ENCODE measurements around the gene CCDC171. TPM values are rescaled to one million over a fixed set of nuclear protein-coding genes. Genes with fewer than 3 reads are reported as not detected.

The CCDC171 gene
- total RNA-seq, 4 donors from 2014 or later, result 1.1 to 5.1 (median 3.6) TPM

- Histone ChIP-seq H3K27ac (no peak overlapping the region), H3K36me3 (no peaks in the 10 kb centered on the region), H3K9me3 (no peaks in the 10 kb centered on the region), H3K4me1 (no peaks in the 10 kb centered on the region), H3K4me3 (no peak overlapping the region), H3K27me3 (no peaks in the 10 kb centered on the region)
- in situ Hi-C loops (cut with MboI; ENCODE audit: low pct_ligation_motif_present in 1 of 4, low pct_unique_long_range_greater_than_20kb in 1 of 4, low sequenced_read_pairs in 3 of 4) (no loop called here), intact Hi-C loops (cut with DNase I; ENCODE audit: low total_unique reads) (no loop called here)
- WGBS, 2 donors (ENCODE audit: low coverage in 1 of 2), result 84 to 88% methylated on average over 1 of the region's 1 CpG
- no peak for DNase-seq
- TF ChIP-seq POLR2AphosphoS5 (IDR thresholded peaks at IDR 0.05), result no peak
- no peak for TF ChIP-seq EP300 (IDR thresholded peaks at IDR 0.05; ENCODE audit: low read depth)
- no peak for TF ChIP-seq CTCF (IDR thresholded peaks at IDR 0.05)
- TF ChIP-seq POLR2A (IDR thresholded peaks at IDR 0.05), result no peak
Observed at GRCh38 chr9:15635752-15636151, 82.9 kb downstream of the CCDC171 start.

DNA sequence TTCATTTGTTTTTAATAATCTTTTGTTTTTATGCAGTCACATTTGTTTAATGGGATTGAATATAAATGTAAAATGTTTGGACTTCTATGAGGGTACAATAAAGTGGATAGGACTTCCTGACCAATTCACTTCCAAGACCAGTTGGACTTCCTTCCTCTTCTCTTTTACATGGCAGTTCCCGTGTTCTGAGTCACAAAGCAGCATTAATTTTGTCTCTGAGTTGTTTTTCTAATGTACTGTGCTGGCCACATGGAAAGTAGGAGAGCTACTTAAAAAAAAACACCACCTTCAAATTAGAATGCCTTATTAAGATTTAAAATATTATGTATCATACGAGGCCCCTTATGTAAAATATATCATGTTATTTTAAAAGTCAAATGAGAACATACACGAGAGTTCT is 87.3 kb downstream of the CCDC171 start:
- in situ Hi-C loops (cut with MboI; ENCODE audit: low pct_ligation_motif_present in 1 of 4, low pct_unique_long_range_greater_than_20kb in 1 of 4, low sequenced_read_pairs in 3 of 4), result no loop called here
- H3K9me3 ChIP-seq, result no peaks in the 10 kb centered on the region

GRCh38 chr9:15641291-15641690 is 88.4 kb downstream of the CCDC171 start:
- 67 to 89% methylated on average over 1 of the region's 1 CpG for WGBS, 2 donors (ENCODE audit: low coverage in 1 of 2)

More for the DNA sequence above, 87.3 kb downstream of the CCDC171 start:
- no peak for TF ChIP-seq EP300 (IDR thresholded peaks at IDR 0.05; ENCODE audit: low read depth)
- no peak for TF ChIP-seq POLR2AphosphoS5 (IDR thresholded peaks at IDR 0.05)
- TF ChIP-seq POLR2A (IDR thresholded peaks at IDR 0.05), result no peak
- no peak for TF ChIP-seq CTCF (IDR thresholded peaks at IDR 0.05)
- Histone ChIP-seq H3K27me3 (no peaks in the 10 kb centered on the region), H3K4me3 (no peak overlapping the region), H3K27ac (no peak overlapping the region), H3K36me3 (no peaks in the 10 kb centered on the region), H3K4me1 (no peaks in the 10 kb centered on the region)
- DNase-seq, result no peak
- intact Hi-C loops (cut with DNase I; ENCODE audit: low total_unique reads), result no loop called here
- 64 to 67% methylated on average over 3 of the region's 3 CpGs for WGBS, 2 donors (ENCODE audit: low coverage in 1 of 2)

GRCh38 chr9:15642369-15642962 is 89.6 kb downstream of the CCDC171 start:
- H3K4me3 ChIP-seq, result no peak overlapping the region
- H3K36me3 ChIP-seq, result no peaks in the 10 kb centered on the region
- no peak for TF ChIP-seq POLR2AphosphoS5 (IDR thresholded peaks at IDR 0.05)
- peak in 3 of 5 experiments; percentile 26 to 46 (median 30) for TF ChIP-seq CTCF (IDR thresholded peaks at IDR 0.05)
- in situ Hi-C loops (cut with MboI; ENCODE audit: low pct_ligation_motif_present in 1 of 4, low pct_unique_long_range_greater_than_20kb in 1 of 4, low sequenced_read_pairs in 3 of 4) (no loop called here), intact Hi-C loops (cut with DNase I; ENCODE audit: low total_unique reads) (no loop called here)
- H3K27ac ChIP-seq, result no peak overlapping the region
- WGBS, 2 donors (ENCODE audit: low coverage in 1 of 2), result 45 to 63% methylated on average over 2 of the region's 2 CpGs
- no peaks in the 10 kb centered on the region for H3K27me3 ChIP-seq
- no peak for DNase-seq
- no peaks in the 10 kb centered on the region for H3K4me1 ChIP-seq
- no peaks in the 10 kb centered on the region for H3K9me3 ChIP-seq

More at GRCh38 chr9:15641291-15641690, 88.4 kb downstream of the CCDC171 start:
- Histone ChIP-seq H3K4me1 (no peaks in the 10 kb centered on the region), H3K27ac (no peak overlapping the region), H3K27me3 (no peaks in the 10 kb centered on the region), H3K36me3 (no peaks in the 10 kb centered on the region), H3K4me3 (no peak overlapping the region), H3K9me3 (no peaks in the 10 kb centered on the region)
- no peak for TF ChIP-seq EP300 (IDR thresholded peaks at IDR 0.05; ENCODE audit: low read depth)
- no peak for TF ChIP-seq POLR2A (IDR thresholded peaks at IDR 0.05)
- TF ChIP-seq CTCF (IDR thresholded peaks at IDR 0.05), result no peak
- TF ChIP-seq POLR2AphosphoS5 (IDR thresholded peaks at IDR 0.05), result no peak
- no peak for DNase-seq
- intact Hi-C loops (cut with DNase I; ENCODE audit: low total_unique reads), result no loop called here
- in situ Hi-C loops (cut with MboI; ENCODE audit: low pct_ligation_motif_present in 1 of 4, low pct_unique_long_range_greater_than_20kb in 1 of 4, low sequenced_read_pairs in 3 of 4), result no loop called here
